ENCODE measurements around the gene STX12. TPM values are rescaled to one million over a fixed set of nuclear protein-coding genes. Genes with fewer than 3 reads are reported as not detected.

The STX12 gene
- total RNA-seq, 1 experiment from 2014 or later = 9.9 TPM

DNA sequence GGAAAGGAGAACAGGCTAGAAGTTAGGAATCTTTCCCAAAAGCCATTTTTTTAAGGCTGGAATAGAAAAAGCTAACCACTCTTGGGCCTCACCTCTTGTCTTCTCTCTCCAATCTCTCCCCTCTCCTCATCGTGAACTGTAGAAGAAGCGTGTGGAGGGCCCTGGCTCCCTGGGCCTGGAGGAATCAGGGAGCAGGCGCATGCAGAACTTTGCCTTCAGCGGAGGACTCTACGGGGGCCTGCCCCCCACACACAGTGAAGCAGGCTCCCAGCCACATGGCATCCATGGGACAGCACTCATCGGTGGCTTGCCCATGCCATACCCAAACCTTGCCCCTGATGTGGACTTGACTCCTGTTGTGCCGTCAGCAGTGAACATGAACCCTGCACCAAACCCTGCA, 76.9 kb downstream of the STX12 start:
- no peak overlapping the region for H4K91ac ChIP-seq (ENCODE audit: insufficient read length, low read depth, low read length)
- H3K9me3 ChIP-seq (ENCODE audit: control insufficient read depth, low read depth, low read length) = peaks cover 8% of the 10 kb centered on the region
- no peak overlapping the region for H3K4me3 Mint-ChIP-seq
- H3K27ac ChIP-seq (ENCODE audit: insufficient read length, low read depth, low read length) = no peak overlapping the region
- no peak overlapping the region for H3K9ac ChIP-seq (ENCODE audit: extremely low read depth, insufficient read length, low read length)
- peaks cover 58 to 72% (median 67%) of the 10 kb centered on the region in 3 experiments for H3K36me3 Mint-ChIP-seq (ENCODE audit: insufficient read depth in 1 of 3, low read depth in 3 of 3)
- no peaks in the 10 kb centered on the region for H3K27me3 Mint-ChIP-seq (ENCODE audit: low read depth)
- no peak overlapping the region for H2BK12ac ChIP-seq (ENCODE audit: insufficient read length, low read depth, low read length)
- no peak overlapping the region for H3K4ac ChIP-seq (ENCODE audit: low read depth, low read length)
- no peak overlapping the region for H3T11ph ChIP-seq (ENCODE audit: low read length)
- H3K18ac ChIP-seq (ENCODE audit: insufficient read length, low read depth, low read length) = no peak overlapping the region
- no peak overlapping the region for H2AFZ ChIP-seq (ENCODE audit: low read length)
- no peak overlapping the region for H2BK15ac ChIP-seq (ENCODE audit: low read depth, low read length)
- no peak overlapping the region for H3K14ac ChIP-seq (ENCODE audit: insufficient read depth, low read length)
- no peaks in the 10 kb centered on the region for H3K4me1 ChIP-seq (ENCODE audit: insufficient read depth, low read length)
- H3K23ac ChIP-seq (ENCODE audit: insufficient read length, low read depth, low read length) = no peak overlapping the region
- H2BK120ac ChIP-seq (ENCODE audit: low read depth, low read length, poor library complexity, severe bottlenecking) = no peak overlapping the region
- no peak overlapping the region for H3K56ac ChIP-seq (ENCODE audit: insufficient read length, low read depth, low read length)
- H2BK20ac ChIP-seq (ENCODE audit: low read depth, low read length, poor library complexity, severe bottlenecking) = no peak overlapping the region
- no peaks in the 10 kb centered on the region for H3K4me1 Mint-ChIP-seq
- H3K79me2 ChIP-seq (ENCODE audit: insufficient read depth, low read length) = no peaks in the 10 kb centered on the region
- no peak overlapping the region for H2AK5ac ChIP-seq (ENCODE audit: insufficient read length, low read length)
- H3K27me3 ChIP-seq (ENCODE audit: insufficient read depth, low read length) = no peaks in the 10 kb centered on the region
- H3K23me2 ChIP-seq (ENCODE audit: insufficient read length, low read depth, low read length, poor library complexity, severe bottlenecking) = no peaks in the 10 kb centered on the region
- no peak for TF ChIP-seq CTCF (conservative IDR thresholded peaks at IDR 0.05)
- no peaks in the 10 kb centered on the region for H4K20me1 ChIP-seq (ENCODE audit: control insufficient read depth, insufficient read depth, insufficient read length)
- H2BK5ac ChIP-seq (ENCODE audit: insufficient read length, low read length) = no peak overlapping the region
- H4K8ac ChIP-seq (replicated peaks; ENCODE audit: insufficient read length, low read depth, low read length) = no peak overlapping the region
- H3K79me1 ChIP-seq (ENCODE audit: insufficient read depth, low read depth, low read length, poor library complexity, severe bottlenecking) = no peaks in the 10 kb centered on the region
- no CpG with 5 or more reads among the region's 7 CpGs for WGBS (ENCODE audit: extremely low coverage, insufficient read length, low lambda C conversion rate)
- no peak for DNase-seq
- H3K4me2 ChIP-seq (ENCODE audit: insufficient read depth, insufficient read length, low read length) = no peak overlapping the region
- no peak overlapping the region for H3K27ac Mint-ChIP-seq
- peaks cover 6 to 11% of the 10 kb centered on the region in 2 experiments; a peak in 4 of 5 replicates for H3K9me3 Mint-ChIP-seq
- H4K5ac ChIP-seq (ENCODE audit: insufficient read length, low read depth, low read length) = no peak overlapping the region
